CD4-positive, alpha-beta T cell treated with Interleukin-4 for 4 hours (primary cell): Measurements from ENCODE around the gene CYP3A5.
"Not testable (repeated sequence)": the region's sequence is repeated elsewhere in the genome, so short reads cannot be mapped to it uniquely, and the experiment has no call there.

Experiments used
- DNase-seq: peaks from one replicate; pipeline ENCODE4 v3.0.0-alpha.2; 2020

The CYP3A5 gene

DNA sequence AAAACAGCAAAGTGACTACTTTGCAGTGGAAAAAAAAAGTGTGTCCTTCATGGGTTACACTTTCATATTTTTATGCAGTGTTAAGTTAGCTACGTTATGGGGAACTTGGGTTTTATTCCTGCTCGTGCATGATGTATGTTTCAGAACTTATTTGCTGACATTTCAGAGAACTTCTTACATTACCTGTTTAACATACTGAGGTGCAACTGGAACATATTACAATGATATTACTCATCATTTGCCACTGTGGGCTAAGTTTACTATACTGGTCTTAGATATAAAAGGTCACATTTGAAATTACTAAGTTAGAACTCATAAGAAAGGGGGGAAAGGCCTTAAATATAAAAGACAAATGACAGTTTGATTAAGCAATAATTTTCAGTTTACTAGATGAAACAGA lies 42.4 kb downstream of the CYP3A5 start:
- DNase-seq: not testable (repeated sequence)

DNA sequence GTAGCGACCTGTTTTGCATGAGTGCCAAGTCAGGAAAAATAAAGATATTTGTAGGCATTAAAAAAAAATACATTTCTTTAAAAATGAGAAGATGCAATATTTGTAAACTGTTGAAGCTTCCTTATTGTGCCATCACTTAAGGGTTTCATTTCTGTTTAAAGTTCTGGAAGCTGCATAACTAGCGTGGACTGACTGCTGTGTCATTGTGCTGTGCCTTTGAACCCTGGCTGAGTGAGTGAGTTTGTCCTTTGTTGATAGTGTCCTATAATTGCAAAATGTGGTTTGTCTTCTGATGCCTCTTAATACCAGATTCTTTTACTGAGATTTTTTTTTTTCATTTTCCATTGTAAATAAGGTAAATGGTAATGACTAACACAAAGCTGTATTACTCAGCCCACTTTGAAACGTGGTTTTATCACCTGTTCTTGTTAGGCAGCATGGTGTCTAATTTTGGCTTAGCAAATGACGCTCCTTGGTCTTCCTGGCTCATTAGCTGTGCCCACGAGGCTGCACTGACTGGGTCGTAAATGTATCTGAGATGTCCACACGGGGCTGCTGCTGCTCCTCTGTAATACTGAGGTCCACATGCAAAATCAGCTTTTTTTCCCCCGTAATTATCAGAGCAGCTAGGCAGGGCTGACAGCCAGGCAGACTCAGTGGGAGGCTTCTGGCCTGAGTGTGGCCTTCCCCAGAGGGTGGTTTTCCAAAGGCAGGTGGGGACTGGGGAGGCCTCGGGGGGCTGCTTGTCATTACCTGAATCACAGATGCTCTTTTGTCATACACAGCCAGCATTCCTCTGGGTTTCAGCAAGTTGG lies 48.3 kb downstream of the CYP3A5 start:
- no peak for DNase-seq

- no peak for DNase-seq
Observed at GRCh38 chr7:99629643-99630042, 50.2 kb downstream of the CYP3A5 start.

GRCh38 chr7:99628471-99629465 lies 51.0 kb downstream of the CYP3A5 start:
- no peak for DNase-seq

- no peak for DNase-seq
Observed at GRCh38 chr7:99627513-99627912, 52.3 kb downstream of the CYP3A5 start.

- DNase-seq: no peak
Observed at GRCh38 chr7:99626661-99627060, 53.1 kb downstream of the CYP3A5 start.

DNA sequence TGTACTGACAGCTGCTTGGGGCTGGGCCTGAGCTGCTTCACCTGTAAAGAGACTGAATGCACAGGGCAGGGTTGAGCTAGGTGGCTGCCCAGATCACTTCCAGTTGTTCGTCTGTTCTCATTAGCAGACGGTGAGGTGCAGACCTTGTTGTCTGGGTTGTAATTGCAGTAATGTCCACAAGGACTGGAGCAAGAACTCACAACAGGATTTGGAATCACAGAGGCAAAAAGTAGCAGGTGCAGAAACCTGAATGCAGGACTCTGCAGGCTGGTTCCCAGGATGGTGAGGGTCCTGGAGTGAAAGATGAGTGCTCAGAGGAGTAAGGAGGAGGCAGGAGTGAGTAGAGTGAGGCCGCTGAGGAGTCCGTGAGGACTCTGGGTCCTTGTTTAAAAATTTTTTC lies 53.8 kb downstream of the CYP3A5 start:
- DNase-seq: no peak

- DNase-seq: no peak
Observed at GRCh38 chr7:99625321-99625720, 54.5 kb downstream of the CYP3A5 start.

- peak; percentile 66 for DNase-seq
Observed at GRCh38 chr7:99624484-99624883, 55.3 kb downstream of the CYP3A5 start.

DNA sequence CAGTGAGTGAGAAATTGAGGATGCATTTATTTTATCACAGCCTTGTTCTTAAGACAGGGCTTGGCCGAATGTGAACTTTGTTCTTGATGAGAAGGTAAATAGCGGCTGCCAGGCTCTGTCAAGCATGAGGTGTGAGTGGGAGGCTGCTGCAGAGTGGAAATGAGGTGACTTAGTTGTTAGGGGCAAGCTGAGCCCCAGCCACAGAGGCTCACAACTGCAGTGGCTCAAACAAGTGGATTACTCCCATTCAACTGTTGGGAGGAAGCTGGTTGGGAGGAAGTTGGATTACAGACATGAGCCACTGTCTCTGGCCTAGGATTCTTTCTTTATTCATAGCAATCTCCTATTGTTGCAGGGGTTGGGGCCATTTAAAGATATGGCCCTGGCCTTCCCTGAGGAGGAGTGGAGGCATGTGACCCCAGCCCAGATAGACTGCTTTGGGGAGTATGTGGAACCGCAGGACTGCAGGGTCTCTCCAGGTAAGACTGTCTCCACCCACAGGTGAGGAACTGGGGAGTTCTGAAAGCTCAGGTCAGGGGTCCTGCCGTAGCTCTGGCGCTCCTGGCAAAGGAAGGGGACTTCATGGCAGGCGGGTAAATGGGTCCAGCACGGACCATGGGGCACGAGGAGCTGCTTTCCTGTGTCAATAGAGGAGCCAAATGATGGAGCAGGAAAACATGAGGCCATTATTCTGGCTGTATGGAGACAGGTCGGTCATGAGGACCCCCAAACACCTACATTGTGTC lies 55.9 kb downstream of the CYP3A5 start:
- DNase-seq: no peak

DNA sequence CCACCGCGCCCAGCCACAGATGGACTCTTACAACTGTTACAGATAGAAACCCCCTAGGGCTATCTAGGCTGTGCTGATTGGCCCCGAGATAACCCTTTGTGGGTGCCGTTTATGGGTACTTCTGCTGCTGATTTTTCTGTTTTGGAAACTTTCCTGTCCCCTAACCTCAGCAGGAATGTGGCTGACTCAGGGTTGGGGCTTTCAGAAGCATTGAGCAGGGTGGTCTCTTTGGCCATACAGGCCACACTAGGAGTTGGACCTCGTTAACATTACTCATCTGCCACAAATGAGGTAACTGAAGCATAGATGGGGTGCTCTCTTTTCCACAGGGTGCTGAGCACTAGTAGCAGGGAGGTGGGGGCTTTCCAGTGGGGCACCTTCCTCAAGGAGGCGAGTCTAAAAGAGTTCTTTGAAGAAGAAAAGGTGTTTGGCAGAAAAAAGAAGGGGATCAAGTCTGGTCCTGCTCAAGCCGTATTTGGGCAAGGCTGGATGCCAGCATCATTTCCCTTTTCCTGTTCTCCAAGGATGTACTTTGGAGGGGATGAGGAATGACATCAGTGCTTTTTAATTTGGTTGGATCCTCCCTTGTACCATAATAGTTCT lies 56.6 kb downstream of the CYP3A5 start:
- DNase-seq: no peak

DNA sequence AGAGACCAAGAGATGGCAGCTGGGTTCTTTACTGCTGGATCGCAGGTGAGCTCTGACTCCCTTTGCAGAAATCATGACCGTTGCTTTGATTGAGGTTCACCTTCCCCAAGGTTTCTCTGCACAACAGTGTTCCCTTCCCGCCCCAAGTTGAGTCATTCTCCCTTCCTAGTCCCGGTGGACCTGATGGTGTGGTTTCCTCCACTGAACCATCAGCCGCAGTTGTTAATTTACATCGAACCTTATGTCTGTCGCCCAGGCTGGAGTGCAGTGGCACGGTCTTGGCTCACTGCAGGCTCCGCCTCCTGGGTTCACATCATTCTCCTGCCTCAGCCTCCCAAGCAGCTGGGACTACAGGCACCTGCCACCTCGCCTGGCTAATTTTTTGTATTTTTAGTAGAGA lies 57.2 kb downstream of the CYP3A5 start:
- DNase-seq: no peak

GRCh38 chr7:99621271-99621670 lies 58.5 kb downstream of the CYP3A5 start:
- DNase-seq: no peak

DNA sequence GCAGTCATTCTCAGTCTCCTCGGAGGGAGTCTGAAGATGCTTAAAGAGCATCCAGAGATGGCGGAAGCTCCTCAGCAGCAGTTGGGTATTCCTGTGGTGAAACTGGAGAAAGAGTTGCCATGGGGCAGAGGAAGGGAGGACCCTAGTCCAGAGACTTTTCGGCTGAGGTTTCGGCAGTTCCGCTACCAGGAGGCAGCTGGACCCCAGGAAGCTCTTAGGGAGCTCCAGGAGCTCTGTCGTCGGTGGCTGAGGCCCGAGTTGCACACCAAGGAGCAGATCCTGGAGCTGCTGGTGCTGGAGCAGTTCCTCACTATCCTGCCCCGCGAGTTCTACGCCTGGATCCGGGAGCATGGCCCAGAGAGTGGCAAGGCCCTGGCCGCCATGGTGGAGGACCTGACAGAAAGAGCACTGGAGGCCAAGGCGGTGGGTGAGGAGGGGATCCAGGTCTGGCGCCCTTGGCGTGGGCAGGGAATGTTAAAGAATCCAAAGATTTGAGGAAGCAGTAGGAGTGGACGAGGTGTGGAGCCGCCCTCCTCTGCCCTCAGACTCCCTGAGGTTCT lies 60.1 kb downstream of the CYP3A5 start:
- DNase-seq: no peak

GRCh38 chr7:99618726-99619125 lies 61.1 kb downstream of the CYP3A5 start:
- no peak for DNase-seq

GRCh38 chr7:99617192-99617781 lies 62.5 kb downstream of the CYP3A5 start:
- no peak for DNase-seq

DNA sequence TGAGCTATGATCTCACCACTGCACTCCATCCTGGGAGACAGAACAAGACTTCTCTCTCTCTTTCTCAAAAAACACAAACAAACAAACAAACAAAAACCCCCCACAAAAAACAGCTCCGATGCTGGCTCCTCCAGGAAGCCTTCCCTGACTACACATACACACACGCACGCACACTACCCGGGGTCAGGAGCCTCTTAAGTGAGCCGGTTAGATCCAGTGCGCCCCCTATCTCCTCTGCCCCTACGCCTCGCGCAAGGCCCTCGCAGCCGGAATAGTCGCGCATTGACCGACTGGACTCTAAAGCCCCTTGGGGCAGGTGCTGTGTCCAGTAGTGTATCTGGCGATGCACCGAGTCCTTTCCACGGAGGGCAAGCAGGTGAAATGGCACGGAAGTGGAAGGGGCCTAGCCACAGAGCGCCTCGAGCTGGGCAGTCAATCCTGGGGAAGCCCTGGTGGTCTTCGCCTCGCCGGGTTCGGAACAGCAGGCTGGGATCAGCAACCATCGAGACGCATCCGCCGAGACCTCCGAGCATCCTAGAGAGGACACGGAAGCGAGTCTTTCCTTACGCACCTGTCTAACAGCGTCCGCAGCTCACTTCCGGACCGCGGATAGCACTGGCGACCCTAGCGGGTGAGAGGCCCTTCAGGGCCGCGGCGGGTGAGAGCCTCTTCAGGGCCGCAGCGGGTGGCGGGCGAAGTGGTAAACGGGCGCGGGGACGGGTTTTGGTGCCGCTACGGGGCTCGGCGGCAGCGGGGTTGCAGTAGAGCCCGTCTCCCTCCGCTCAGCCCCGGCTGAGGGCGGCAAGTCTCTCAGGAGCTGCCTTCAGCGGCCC lies 63.2 kb downstream of the CYP3A5 start, which contains the start of gene ZSCAN25:
ZSCAN25 (plus strand) TSS at position 588 of the 833 bp plus-strand sequence. CDS start 2,661 bp downstream, outside the sequence.
- peak; percentile 90 for DNase-seq

DNA sequence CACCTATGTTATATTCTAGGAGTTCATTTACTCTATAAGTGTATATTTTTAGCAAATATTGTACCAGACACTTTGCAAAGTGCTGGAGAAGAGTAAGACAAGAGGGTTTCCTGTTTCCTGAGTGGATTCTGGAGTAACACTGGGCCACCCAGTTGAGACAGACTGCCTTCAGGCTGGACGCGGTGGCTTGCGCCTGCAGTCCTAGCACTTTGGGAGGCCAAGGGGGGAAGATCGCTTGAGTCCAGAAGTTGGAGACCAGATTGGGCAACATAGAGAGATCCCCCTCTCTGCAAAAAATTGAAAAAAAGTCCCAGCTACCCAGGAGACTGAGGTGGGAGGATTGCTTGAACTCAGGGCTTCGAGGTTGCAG lies 63.8 kb downstream of the CYP3A5 start:
- no peak for DNase-seq

- DNase-seq: no peak
Observed at GRCh38 chr7:99614495-99614894, 65.3 kb downstream of the CYP3A5 start.

DNA sequence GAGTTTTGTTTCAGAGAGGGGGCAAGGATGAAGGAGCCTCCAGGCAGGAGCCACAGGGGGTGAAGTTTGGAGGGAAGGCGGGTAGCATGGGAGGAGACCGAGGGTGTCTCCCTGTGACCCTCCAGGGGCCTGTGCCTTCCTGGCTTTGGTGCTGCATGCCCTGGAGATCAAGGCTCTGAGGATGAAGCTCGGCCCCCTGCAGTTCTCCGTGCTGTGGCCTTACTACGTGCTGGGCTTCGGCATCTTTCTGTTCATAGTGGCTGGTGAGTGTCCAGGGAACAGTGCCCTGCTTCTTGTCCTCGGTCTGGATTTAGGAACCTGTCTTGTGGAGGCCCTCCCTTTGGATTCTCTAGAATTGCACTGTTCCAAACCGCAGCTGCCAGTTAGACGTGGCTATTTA lies 72.2 kb downstream of the CYP3A5 start:
- no peak for DNase-seq

- DNase-seq: no peak
Observed at GRCh38 chr7:99606531-99606930, 73.3 kb downstream of the CYP3A5 start.
